Measurements from ENCODE around the gene KIF2C. TPM values are rescaled to one million over a fixed set of nuclear protein-coding genes. Genes with fewer than 3 reads are reported as not detected.

KIF2C gene
- total and polyA plus RNA-seq, 9 of the 15 experiments (the other 6 are each of a cell fraction or from before 2014, with no cell fraction given), result 84.9 to 226 (median 169) TPM

DNA sequence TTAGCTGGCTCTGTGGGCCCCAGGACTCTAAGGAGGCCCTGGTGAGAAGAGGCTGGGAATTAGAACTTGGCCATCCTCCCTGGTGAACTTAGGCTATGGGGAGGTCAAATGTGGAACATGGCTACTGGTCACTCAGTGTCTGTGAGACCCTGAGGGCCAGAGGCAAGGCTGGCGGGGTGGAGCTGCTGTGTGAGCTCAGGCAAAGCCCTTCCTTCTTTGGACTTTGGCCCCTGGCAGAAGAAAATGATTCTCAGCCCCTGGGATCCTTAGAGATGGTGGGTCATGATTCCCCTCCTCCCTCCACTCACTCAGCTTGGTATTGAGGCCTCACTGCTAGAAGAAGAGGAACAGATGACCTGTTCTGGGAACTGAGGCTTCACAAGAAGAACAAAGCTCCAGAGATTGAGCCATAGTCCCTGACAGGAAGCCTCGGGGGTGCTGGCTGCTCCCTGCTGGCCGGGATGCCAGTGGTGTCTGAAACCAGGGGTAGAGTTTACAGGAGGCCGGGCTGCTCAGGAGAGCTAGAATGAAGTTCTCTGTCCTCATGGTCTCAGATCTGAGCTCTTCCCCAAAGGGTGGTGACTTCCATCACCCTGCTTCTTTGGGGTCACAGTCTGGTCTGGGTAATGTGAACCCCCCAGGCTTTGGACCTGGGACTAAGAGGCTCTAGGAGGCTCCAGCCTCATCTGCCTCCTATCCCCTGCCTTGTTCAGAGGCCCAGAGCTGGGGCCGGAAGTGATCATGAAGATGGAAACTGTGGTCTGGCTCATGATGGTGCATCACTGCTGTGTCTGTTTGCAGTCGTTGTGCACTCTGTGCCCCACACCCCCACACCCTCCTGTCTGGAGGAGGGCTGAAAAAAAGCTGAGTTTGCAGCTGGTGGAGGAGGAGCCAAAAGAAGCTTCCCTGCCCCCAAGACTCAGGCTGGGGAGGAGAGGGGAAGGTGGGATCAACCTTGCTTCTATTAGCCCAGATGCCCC is 69.6 kb downstream of the KIF2C start (continued):
- TF ChIP-seq, protein P1, sequence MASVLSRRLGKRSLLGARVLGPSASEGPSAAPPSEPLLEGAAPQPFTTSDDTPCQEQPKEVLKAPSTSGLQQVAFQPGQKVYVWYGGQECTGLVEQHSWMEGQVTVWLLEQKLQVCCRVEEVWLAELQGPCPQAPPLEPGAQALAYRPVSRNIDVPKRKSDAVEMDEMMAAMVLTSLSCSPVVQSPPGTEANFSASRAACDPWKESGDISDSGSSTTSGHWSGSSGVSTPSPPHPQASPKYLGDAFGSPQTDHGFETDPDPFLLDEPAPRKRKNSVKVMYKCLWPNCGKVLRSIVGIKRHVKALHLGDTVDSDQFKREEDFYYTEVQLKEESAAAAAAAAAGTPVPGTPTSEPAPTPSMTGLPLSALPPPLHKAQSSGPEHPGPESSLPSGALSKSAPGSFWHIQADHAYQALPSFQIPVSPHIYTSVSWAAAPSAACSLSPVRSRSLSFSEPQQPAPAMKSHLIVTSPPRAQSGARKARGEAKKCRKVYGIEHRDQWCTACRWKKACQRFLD (CRISPR knock-in tag; IDR thresholded peaks at IDR 0.05), result peak; percentile 60
- TF ChIP-seq SRF (CRISPR knock-in tag; IDR thresholded peaks at IDR 0.05), result 0 out of 4 replicates have a peak, but pooled peaks of 1 of the 2 experiments have one; percentile 45
- TF ChIP-seq STAT5B (CRISPR knock-in tag; IDR thresholded peaks at IDR 0.05), result no peak
- TF ChIP-seq CEBPG (CRISPR knock-in tag; IDR thresholded peaks at IDR 0.05), result no peak
- TF ChIP-seq CEBPG (tag; conservative IDR thresholded peaks at IDR 0.05 in 1 of 2, IDR thresholded peaks at IDR 0.05 in 1 of 2), result no peak
- 0 out of 2 replicates have a peak, but pooled peaks have one; percentile 28 for TF ChIP-seq THRAP3 (IDR thresholded peaks at IDR 0.05; ENCODE audit: borderline replicate concordance)
- TF ChIP-seq GABPA (tag; conservative IDR thresholded peaks at IDR 0.05; ENCODE audit: low read depth), result peak; percentile 69
- peak; percentile 47; the same call in 1 of the 2 replicates for TF ChIP-seq MAFF (IDR thresholded peaks at IDR 0.05; ENCODE audit: low read length)
- TF ChIP-seq, protein P2, sequence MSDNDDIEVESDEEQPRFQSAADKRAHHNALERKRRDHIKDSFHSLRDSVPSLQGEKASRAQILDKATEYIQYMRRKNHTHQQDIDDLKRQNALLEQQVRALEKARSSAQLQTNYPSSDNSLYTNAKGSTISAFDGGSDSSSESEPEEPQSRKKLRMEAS (CRISPR knock-in tag; IDR thresholded peaks at IDR 0.05), result peak; percentile 11
- TF ChIP-seq, protein P3, sequence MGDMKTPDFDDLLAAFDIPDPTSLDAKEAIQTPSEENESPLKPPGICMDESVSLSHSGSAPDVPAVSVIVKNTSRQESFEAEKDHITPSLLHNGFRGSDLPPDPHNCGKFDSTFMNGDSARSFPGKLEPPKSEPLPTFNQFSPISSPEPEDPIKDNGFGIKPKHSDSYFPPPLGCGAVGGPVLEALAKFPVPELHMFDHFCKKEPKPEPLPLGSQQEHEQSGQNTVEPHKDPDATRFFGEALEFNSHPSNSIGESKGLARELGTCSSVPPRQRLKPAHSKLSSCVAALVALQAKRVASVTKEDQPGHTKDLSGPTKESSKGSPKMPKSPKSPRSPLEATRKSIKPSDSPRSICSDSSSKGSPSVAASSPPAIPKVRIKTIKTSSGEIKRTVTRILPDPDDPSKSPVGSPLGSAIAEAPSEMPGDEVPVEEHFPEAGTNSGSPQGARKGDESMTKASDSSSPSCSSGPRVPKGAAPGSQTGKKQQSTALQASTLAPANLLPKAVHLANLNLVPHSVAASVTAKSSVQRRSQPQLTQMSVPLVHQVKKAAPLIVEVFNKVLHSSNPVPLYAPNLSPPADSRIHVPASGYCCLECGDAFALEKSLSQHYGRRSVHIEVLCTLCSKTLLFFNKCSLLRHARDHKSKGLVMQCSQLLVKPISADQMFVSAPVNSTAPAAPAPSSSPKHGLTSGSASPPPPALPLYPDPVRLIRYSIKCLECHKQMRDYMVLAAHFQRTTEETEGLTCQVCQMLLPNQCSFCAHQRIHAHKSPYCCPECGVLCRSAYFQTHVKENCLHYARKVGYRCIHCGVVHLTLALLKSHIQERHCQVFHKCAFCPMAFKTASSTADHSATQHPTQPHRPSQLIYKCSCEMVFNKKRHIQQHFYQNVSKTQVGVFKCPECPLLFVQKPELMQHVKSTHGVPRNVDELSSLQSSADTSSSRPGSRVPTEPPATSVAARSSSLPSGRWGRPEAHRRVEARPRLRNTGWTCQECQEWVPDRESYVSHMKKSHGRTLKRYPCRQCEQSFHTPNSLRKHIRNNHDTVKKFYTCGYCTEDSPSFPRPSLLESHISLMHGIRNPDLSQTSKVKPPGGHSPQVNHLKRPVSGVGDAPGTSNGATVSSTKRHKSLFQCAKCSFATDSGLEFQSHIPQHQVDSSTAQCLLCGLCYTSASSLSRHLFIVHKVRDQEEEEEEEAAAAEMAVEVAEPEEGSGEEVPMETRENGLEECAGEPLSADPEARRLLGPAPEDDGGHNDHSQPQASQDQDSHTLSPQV (IDR thresholded peaks at IDR 0.05), result peak; percentile 66
- TF ChIP-seq WHSC1 (IDR thresholded peaks at IDR 0.05; ENCODE audit: low read length), result peak; percentile 24
- TF ChIP-seq, protein P4, sequence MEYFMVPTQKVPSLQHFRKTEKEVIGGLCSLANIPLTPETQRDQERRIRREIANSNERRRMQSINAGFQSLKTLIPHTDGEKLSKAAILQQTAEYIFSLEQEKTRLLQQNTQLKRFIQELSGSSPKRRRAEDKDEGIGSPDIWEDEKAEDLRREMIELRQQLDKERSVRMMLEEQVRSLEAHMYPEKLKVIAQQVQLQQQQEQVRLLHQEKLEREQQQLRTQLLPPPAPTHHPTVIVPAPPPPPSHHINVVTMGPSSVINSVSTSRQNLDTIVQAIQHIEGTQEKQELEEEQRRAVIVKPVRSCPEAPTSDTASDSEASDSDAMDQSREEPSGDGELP (CRISPR knock-in tag; IDR thresholded peaks at IDR 0.05; ENCODE audit: borderline replicate concordance), result peak; percentile 69; the same call in 1 of the 2 replicates
- TF ChIP-seq, protein P5, sequence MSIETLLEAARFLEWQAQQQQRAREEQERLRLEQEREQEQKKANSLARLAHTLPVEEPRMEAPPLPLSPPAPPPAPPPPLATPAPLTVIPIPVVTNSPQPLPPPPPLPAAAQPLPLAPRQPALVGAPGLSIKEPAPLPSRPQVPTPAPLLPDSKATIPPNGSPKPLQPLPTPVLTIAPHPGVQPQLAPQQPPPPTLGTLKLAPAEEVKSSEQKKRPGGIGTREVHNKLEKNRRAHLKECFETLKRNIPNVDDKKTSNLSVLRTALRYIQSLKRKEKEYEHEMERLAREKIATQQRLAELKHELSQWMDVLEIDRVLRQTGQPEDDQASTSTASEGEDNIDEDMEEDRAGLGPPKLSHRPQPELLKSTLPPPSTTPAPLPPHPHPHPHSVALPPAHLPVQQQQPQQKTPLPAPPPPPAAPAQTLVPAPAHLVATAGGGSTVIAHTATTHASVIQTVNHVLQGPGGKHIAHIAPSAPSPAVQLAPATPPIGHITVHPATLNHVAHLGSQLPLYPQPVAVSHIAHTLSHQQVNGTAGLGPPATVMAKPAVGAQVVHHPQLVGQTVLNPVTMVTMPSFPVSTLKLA (conservative IDR thresholded peaks at IDR 0.05), result 0 out of 4 replicates have a peak, but pooled peaks of 1 of the 2 experiments have one; percentile 16
- no peak for TF ChIP-seq XRCC5 (IDR thresholded peaks at IDR 0.05; ENCODE audit: low read depth, low read length)
- TF ChIP-seq, protein P6, sequence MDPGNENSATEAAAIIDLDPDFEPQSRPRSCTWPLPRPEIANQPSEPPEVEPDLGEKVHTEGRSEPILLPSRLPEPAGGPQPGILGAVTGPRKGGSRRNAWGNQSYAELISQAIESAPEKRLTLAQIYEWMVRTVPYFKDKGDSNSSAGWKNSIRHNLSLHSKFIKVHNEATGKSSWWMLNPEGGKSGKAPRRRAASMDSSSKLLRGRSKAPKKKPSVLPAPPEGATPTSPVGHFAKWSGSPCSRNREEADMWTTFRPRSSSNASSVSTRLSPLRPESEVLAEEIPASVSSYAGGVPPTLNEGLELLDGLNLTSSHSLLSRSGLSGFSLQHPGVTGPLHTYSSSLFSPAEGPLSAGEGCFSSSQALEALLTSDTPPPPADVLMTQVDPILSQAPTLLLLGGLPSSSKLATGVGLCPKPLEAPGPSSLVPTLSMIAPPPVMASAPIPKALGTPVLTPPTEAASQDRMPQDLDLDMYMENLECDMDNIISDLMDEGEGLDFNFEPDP (CRISPR knock-in tag; IDR thresholded peaks at IDR 0.05), result 0 out of 2 replicates have a peak, but pooled peaks have one; percentile 44

All from K562 (cell line).